Activated naive CD8-positive, alpha-beta T cell treated with anti-CD3 and anti-CD28 coated beads for 36 hours (primary cell): Measurements from ENCODE around the gene SDK1. TPM values are rescaled to one million over a fixed set of nuclear protein-coding genes. Genes with fewer than 3 reads are reported as not detected.

ENCODE experiments used
- DNase-seq: peaks from one replicate; pipeline ENCODE4 v3.0.0; 2021
- H3K27ac Mint-ChIP-seq: one replicate; pipeline ENCODE4 v1.8.0; 2022; ENCODE audit warnings: mild to moderate bottlenecking, moderate library complexity, mixed read lengths
- H3K27me3 Mint-ChIP-seq: one replicate; pipeline ENCODE4 v1.8.0; 2022; ENCODE audit warnings: mild to moderate bottlenecking, mixed read lengths
- H3K36me3 Mint-ChIP-seq: one replicate; pipeline ENCODE4 v1.8.0; 2021; ENCODE audit warnings: mild to moderate bottlenecking, mixed read lengths
- H3K4me1 Mint-ChIP-seq: one replicate; pipeline ENCODE4 v1.8.0; 2021; ENCODE audit warnings: mixed read lengths
- H3K4me3 Mint-ChIP-seq: one replicate; pipeline ENCODE4 v1.8.0; 2022; ENCODE audit warnings: mild to moderate bottlenecking, moderate library complexity, mixed read lengths
- H3K9me3 Mint-ChIP-seq: one replicate; pipeline ENCODE4 v1.8.0; 2022; ENCODE audit warnings: mixed read lengths
- total RNA-seq, 2 experiments: library from RNA; stranded (reverse); gene quantifications; one replicate each; pipeline ENCODE4 v1.2.3, GENCODE V29; 2021

Gene SDK1
- total RNA-seq, 2 experiments from 2014 or later: 0.49 to 0.54 TPM

- Mint-ChIP-seq H3K36me3 (no peaks in the 10 kb centered on the region), H3K9me3 (peaks cover 3% of the 10 kb centered on the region), H3K27ac (no peak overlapping the region), H3K4me1 (peaks cover 5% of the 10 kb centered on the region), H3K27me3 (peaks cover 7% of the 10 kb centered on the region), H3K4me3 (no peak overlapping the region)
- DNase-seq: no peak
Observed at GRCh38 chr7:3866277-3866676, 565.2 kb downstream of the SDK1 start.

GRCh38 chr7:3867863-3868262 is 566.8 kb downstream of the SDK1 start:
- H3K27me3 Mint-ChIP-seq: peaks cover 11% of the 10 kb centered on the region
- no peaks in the 10 kb centered on the region for H3K4me1 Mint-ChIP-seq
- peaks cover 3% of the 10 kb centered on the region for H3K9me3 Mint-ChIP-seq
- no peaks in the 10 kb centered on the region for H3K36me3 Mint-ChIP-seq
- no peak overlapping the region for H3K4me3 Mint-ChIP-seq
- H3K27ac Mint-ChIP-seq: no peak overlapping the region
- DNase-seq: no peak

- H3K36me3 Mint-ChIP-seq: peaks cover 2% of the 10 kb centered on the region
- H3K27ac Mint-ChIP-seq: no peak overlapping the region
- DNase-seq: no peak
- H3K9me3 Mint-ChIP-seq: peaks cover 1% of the 10 kb centered on the region
- H3K27me3 Mint-ChIP-seq: peaks cover 15% of the 10 kb centered on the region
- H3K4me1 Mint-ChIP-seq: no peaks in the 10 kb centered on the region
- no peak overlapping the region for H3K4me3 Mint-ChIP-seq
Observed at GRCh38 chr7:3879355-3880075, 578.5 kb downstream of the SDK1 start.

- H3K27me3 Mint-ChIP-seq: peaks cover 8% of the 10 kb centered on the region
- H3K4me1 Mint-ChIP-seq: no peaks in the 10 kb centered on the region
- H3K4me3 Mint-ChIP-seq: no peak overlapping the region
- no peaks in the 10 kb centered on the region for H3K9me3 Mint-ChIP-seq
- DNase-seq: no peak
- no peak overlapping the region for H3K27ac Mint-ChIP-seq
- no peaks in the 10 kb centered on the region for H3K36me3 Mint-ChIP-seq
Observed at GRCh38 chr7:3880228-3880987, 579.4 kb downstream of the SDK1 start.

GRCh38 chr7:3882782-3883181 is 581.7 kb downstream of the SDK1 start:
- no peaks in the 10 kb centered on the region for H3K36me3 Mint-ChIP-seq
- H3K4me1 Mint-ChIP-seq: no peaks in the 10 kb centered on the region
- DNase-seq: no peak
- no peaks in the 10 kb centered on the region for H3K27me3 Mint-ChIP-seq
- H3K4me3 Mint-ChIP-seq: no peak overlapping the region
- no peak overlapping the region for H3K27ac Mint-ChIP-seq
- no peaks in the 10 kb centered on the region for H3K9me3 Mint-ChIP-seq

- Mint-ChIP-seq H3K4me3 (no peak overlapping the region), H3K27ac (no peak overlapping the region), H3K9me3 (no peaks in the 10 kb centered on the region), H3K27me3 (no peaks in the 10 kb centered on the region), H3K4me1 (no peaks in the 10 kb centered on the region), H3K36me3 (no peaks in the 10 kb centered on the region)
- DNase-seq: no peak
Observed at GRCh38 chr7:3884543-3884942, 583.5 kb downstream of the SDK1 start.

- Mint-ChIP-seq H3K36me3 (no peaks in the 10 kb centered on the region), H3K4me1 (no peaks in the 10 kb centered on the region), H3K27me3 (no peaks in the 10 kb centered on the region), H3K9me3 (no peaks in the 10 kb centered on the region), H3K27ac (no peak overlapping the region), H3K4me3 (no peak overlapping the region)
- no peak for DNase-seq
Observed at GRCh38 chr7:3887096-3887690, 586.1 kb downstream of the SDK1 start.

- H3K4me1 Mint-ChIP-seq: no peaks in the 10 kb centered on the region
- no peak overlapping the region for H3K4me3 Mint-ChIP-seq
- no peaks in the 10 kb centered on the region for H3K9me3 Mint-ChIP-seq
- H3K36me3 Mint-ChIP-seq: no peaks in the 10 kb centered on the region
- no peak overlapping the region for H3K27ac Mint-ChIP-seq
- peaks cover 5% of the 10 kb centered on the region for H3K27me3 Mint-ChIP-seq
- no peak for DNase-seq
Observed at GRCh38 chr7:3888096-3888495, 587.0 kb downstream of the SDK1 start.

- H3K9me3 Mint-ChIP-seq: no peaks in the 10 kb centered on the region
- H3K36me3 Mint-ChIP-seq: no peaks in the 10 kb centered on the region
- no peak overlapping the region for H3K4me3 Mint-ChIP-seq
Observed at GRCh38 chr7:3892157-3892556, 591.1 kb downstream of the SDK1 start.

GRCh38 chr7:3892686-3893085 is 591.6 kb downstream of the SDK1 start:
- no peak for DNase-seq
- H3K27me3 Mint-ChIP-seq: peaks cover 7% of the 10 kb centered on the region
- no peaks in the 10 kb centered on the region for H3K4me1 Mint-ChIP-seq
- H3K4me3 Mint-ChIP-seq: no peak overlapping the region
- H3K27ac Mint-ChIP-seq: no peak overlapping the region
- no peaks in the 10 kb centered on the region for H3K9me3 Mint-ChIP-seq
- H3K36me3 Mint-ChIP-seq: no peaks in the 10 kb centered on the region

More at GRCh38 chr7:3892157-3892556, 591.1 kb downstream of the SDK1 start:
- no peak for DNase-seq
- H3K27ac Mint-ChIP-seq: no peak overlapping the region
- no peaks in the 10 kb centered on the region for H3K4me1 Mint-ChIP-seq
- peaks cover 7% of the 10 kb centered on the region for H3K27me3 Mint-ChIP-seq

GRCh38 chr7:3893151-3893788 is 592.2 kb downstream of the SDK1 start:
- Mint-ChIP-seq H3K36me3 (no peaks in the 10 kb centered on the region), H3K27ac (no peak overlapping the region), H3K4me3 (no peak overlapping the region), H3K9me3 (no peaks in the 10 kb centered on the region), H3K27me3 (peaks cover 7% of the 10 kb centered on the region), H3K4me1 (no peaks in the 10 kb centered on the region)
- DNase-seq: no peak

- no peak for DNase-seq
- Mint-ChIP-seq H3K27ac (no peak overlapping the region), H3K4me1 (no peaks in the 10 kb centered on the region), H3K4me3 (no peak overlapping the region), H3K9me3 (no peaks in the 10 kb centered on the region), H3K27me3 (peaks cover 7% of the 10 kb centered on the region), H3K36me3 (no peaks in the 10 kb centered on the region)
Observed at GRCh38 chr7:3893789-3894153, 592.7 kb downstream of the SDK1 start.

- no peak for DNase-seq
- no peaks in the 10 kb centered on the region for H3K9me3 Mint-ChIP-seq
- H3K4me1 Mint-ChIP-seq: no peaks in the 10 kb centered on the region
- no peak overlapping the region for H3K27ac Mint-ChIP-seq
- H3K27me3 Mint-ChIP-seq: peaks cover 7% of the 10 kb centered on the region
- H3K36me3 Mint-ChIP-seq: no peaks in the 10 kb centered on the region
- H3K4me3 Mint-ChIP-seq: no peak overlapping the region
Observed at GRCh38 chr7:3895341-3896116, 594.5 kb downstream of the SDK1 start.

GRCh38 chr7:3896169-3896765 is 595.2 kb downstream of the SDK1 start:
- DNase-seq: no peak
- Mint-ChIP-seq H3K4me1 (no peaks in the 10 kb centered on the region), H3K27ac (no peak overlapping the region), H3K36me3 (no peaks in the 10 kb centered on the region), H3K27me3 (peaks cover 7% of the 10 kb centered on the region), H3K4me3 (no peak overlapping the region), H3K9me3 (no peaks in the 10 kb centered on the region)
